GM10266 (cell line): ENCODE results near the gene NXPH3.
A peak's percentile ranks its signal among the peaks of the same experiment; 100 is the strongest.

Experiments
- DNase-seq: peaks from one replicate; pipeline ENCODE4 v3.0.0; 2012; ENCODE audit errors: extremely low spot score
- CTCF ChIP-seq: IDR thresholded peaks from 2 replicates; pipeline ENCODE4 v1.5.1; 2012; ENCODE audit warnings: mild to moderate bottlenecking, low read depth; ENCODE audit not compliant: control insufficient read depth, insufficient read depth; ENCODE audit errors: missing control alignments

The NXPH3 gene

GRCh38 chr17:49575679-49576087 is at the start of gene NXPH3:
TSS of gene NXPH3 (plus strand) at chr17:49575871. CDS start at chr17:49576220, 349 bp downstream.
- TF ChIP-seq CTCF: peak; percentile 78
- DNase-seq: peak; percentile 92

GRCh38 chr17:49527927-49528651 is 47.6 kb upstream of the NXPH3 start:
- TF ChIP-seq CTCF: no peak
- DNase-seq: no peak

- no peak for DNase-seq
- no peak for TF ChIP-seq CTCF
These were observed 46.7 kb upstream of the NXPH3 start for GRCh38 chr17:49528966-49529365.

GRCh38 chr17:49530118-49530517 is 45.6 kb upstream of the NXPH3 start:
- TF ChIP-seq CTCF: no peak
- DNase-seq: no peak

GRCh38 chr17:49543860-49544259 is 31.8 kb upstream of the NXPH3 start:
- no peak for TF ChIP-seq CTCF
- DNase-seq: no peak

GRCh38 chr17:49545007-49545660 is 30.5 kb upstream of the NXPH3 start:
- no peak for TF ChIP-seq CTCF
- DNase-seq: no peak
